ENCODE results near the gene ZBTB26.
A peak's percentile ranks its signal among the peaks of the same experiment; 100 is the strongest.

ZBTB26 gene, protein sequence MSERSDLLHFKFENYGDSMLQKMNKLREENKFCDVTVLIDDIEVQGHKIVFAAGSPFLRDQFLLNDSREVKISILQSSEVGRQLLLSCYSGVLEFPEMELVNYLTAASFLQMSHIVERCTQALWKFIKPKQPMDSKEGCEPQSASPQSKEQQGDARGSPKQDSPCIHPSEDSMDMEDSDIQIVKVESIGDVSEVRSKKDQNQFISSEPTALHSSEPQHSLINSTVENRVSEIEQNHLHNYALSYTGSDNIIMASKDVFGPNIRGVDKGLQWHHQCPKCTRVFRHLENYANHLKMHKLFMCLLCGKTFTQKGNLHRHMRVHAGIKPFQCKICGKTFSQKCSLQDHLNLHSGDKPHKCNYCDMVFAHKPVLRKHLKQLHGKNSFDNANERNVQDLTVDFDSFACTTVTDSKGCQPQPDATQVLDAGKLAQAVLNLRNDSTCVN

GRCh38 chr9:122931226-122932121, at the start of gene ZBTB26:
Gene ZBTB26, minus strand, starts transcription at chr9:122931512. Its CDS starts 11,578 bp downstream, at chr9:122919934.
- DNase-seq: peak; percentile 79 to 97 (median 94)

- no peak for DNase-seq
Measured at GRCh38 chr9:122978601-122979000, 47.3 kb upstream of the ZBTB26 start.

DNA sequence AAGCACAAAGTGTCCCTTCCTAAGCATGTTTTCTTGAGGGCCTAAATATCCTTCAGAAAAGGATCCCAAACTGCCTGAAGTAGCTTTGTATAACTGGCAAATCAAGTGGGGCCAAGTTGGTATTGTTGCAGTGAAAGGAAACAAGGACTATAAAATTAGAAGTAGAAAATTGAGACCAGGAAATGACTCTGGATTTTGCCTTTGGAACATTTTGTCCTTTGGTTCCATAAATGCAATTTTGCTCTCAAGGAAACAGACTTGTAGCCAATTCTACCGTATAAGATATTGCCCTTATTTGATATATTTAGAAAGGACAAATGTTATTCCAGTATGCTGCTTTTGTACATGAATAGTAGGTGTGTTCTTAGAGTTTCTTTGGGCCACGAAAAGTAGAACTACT, 43.9 kb upstream of the ZBTB26 start:
- no peak for DNase-seq

- no peak for DNase-seq
Measured at GRCh38 chr9:122961139-122961538, 29.8 kb upstream of the ZBTB26 start.

DNA sequence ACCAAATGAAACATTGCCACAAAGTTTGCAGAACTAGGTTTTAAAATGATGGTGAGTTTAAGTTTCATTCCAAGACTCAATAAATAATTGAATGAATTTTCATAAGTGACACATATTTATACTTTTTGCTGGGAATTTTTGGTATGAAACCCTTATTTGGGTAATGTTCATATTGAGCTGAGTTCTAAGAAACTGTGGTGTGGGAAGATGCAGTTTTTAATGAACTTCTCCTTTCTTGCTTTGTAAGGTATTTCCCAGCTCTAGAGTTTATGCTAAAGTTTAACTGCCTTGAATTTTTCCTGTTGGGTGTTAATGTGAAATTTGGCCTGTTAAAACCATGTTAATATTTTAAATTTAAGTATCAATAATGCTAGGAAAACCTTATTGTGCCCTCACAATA, 24.6 kb upstream of the ZBTB26 start:
- DNase-seq: no peak

DNA sequence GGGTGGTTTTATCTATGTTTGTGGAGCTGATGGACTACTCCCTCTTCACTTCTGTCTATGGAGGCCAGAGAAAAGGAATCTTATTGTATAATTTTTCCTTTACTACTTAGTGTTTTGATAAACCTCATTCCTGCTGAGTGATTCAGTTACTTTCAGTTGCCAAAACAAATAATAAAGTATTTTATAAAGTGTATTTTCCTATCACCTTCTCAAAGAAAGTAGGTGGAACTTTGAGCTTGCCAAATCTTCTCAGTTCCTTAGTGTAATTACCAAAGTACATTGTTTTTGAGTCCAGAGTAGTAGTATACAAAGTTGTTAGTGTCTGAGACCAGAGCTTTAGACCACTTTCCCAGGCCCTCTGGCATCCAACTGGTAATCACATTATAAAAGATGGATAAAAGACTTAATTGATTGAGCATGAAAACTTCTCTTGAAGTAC, 23.0 kb upstream of the ZBTB26 start:
- DNase-seq: no peak

DNA sequence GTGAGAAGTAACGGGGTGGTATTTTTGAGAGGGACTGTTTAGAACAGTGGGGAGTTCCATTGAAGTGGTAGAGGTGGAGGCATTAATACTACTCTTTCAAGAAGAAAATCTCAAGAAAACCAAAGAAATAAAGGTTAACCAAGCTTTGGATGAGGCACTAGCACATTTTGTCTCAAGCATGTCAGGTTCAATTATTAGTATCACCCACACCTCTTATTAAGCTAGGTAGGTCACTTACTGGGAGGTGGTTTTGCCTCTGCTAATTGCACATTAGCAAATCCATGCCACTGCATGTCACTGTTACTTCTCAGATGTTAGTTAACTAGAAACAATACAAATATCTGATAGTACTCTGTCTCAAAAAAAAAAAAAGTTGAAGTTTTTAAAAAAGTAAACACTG, 19.7 kb upstream of the ZBTB26 start:
- DNase-seq: no peak

DNA sequence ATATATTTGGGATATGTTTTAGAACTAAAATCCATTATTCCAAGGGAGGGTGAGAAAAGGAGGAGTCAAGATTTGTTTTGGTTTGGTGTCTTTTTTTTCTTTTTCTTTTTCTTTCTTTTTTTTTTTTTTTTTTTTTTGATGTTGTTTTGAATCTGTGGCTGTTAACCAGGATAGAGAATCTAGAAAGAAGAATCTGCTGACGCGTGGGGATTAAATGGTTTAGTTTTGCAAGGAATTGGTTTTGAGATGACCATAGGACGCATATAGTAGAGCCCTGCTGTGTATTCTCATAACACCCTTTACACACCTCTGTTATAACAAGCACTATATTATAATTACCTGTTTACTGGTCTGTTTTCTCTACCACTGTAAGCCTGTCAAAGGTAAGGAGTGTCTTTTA, 19.0 kb upstream of the ZBTB26 start:
- DNase-seq: no peak

GRCh38 chr9:122949696-122950095, 18.4 kb upstream of the ZBTB26 start:
- DNase-seq: no peak

GRCh38 chr9:122948313-122948712, 17.0 kb upstream of the ZBTB26 start:
- no peak for DNase-seq

DNA sequence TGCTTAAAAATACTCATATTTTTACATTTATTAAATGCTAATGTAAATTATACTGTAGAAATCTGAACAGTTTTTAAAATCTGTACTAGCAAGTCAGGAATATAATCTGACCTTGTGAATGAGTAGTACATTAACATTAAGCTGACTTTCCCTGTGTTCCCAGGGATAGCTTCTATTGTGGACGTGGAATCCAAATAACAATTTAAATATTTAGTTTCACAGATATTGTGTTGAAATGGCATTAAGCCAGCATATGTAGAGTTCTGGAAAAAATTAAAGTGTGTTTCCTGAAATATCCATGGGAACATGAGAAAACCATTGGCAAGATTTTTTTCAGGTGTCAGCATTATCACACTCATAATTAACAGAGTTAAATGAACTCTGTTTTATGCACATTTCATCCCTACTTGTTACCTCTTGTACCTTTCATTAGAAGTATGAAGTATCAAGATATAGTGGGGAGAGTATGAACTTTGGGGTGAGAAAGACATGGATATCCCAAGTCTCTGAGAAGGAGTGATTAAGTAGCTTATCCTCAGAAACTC, 15.2 kb upstream of the ZBTB26 start:
- no peak for DNase-seq

DNA sequence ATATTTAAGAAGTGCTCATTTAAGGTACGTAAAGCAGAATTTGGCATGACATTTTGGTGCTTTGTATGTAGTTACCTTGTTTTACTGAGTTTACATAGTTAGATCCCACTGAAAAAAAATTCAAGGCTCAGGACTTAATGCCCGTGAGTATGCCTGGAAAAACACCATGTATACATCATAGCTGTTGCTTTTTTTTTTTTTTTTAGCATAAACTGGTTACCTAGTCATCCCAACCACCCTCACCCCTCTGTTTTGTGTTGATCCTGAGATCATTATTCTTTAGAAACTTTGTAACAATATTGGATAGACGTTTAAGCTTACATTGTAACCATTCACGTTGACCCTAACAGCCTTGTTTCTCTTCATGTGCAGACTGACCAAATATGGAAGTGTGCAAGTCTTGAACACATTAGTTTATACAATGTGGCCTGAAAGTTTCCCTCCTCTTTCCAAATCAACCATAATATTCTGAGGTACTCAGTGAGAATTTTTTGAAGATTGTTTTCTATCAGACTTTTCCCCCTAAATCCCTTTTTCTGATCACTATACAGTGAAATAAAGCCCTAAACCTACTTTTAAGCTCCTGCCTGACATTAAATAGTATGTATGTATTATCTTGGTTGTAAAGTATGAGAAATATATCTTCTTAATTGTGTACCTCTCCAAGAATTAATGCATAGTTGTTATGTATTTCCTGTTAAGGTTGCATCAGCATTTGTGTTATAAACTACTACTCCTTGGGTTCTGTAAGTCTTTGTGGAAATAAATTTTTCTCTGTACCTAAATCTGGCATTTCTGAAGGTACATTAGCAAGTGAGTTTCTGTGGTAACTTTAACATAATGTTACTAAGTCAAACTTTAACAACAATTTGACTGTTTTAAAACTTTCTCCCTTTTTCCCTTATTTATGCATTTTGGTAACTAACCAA, 13.9 kb upstream of the ZBTB26 start:
- no peak for DNase-seq

DNA sequence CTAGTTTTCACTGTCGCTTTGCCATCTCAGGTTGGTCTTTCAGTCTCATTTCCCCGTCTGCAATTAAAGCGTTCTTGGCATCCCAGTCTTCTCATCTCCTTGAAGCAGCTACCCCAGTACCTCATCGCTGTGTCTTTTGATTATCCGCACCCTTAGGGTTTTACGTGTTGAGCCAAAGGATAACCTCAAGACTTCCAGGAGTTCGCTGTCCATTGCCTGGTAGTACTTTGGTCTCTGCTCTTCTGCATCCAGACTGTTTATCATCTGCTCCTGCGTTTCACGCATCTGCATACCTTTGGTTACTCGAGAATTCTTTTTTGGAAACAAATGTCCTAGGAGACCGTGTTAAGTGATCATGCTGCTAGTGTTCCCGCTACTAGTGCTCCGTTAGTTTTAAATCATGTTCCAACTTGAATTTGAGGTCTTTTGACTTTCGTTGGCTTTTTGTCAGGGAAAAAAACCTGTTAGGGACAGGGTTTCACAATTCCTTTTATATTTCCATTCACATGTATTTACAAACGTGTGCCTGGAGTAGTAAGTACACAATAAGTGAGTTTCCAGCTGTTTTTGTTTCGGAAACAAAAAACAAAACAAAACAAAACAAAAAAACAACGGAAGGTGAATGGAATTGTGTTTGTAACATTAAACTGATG, 10.4 kb upstream of the ZBTB26 start:
- peak in 2 of 14 donors; percentile 36 to 45 for DNase-seq

DNA sequence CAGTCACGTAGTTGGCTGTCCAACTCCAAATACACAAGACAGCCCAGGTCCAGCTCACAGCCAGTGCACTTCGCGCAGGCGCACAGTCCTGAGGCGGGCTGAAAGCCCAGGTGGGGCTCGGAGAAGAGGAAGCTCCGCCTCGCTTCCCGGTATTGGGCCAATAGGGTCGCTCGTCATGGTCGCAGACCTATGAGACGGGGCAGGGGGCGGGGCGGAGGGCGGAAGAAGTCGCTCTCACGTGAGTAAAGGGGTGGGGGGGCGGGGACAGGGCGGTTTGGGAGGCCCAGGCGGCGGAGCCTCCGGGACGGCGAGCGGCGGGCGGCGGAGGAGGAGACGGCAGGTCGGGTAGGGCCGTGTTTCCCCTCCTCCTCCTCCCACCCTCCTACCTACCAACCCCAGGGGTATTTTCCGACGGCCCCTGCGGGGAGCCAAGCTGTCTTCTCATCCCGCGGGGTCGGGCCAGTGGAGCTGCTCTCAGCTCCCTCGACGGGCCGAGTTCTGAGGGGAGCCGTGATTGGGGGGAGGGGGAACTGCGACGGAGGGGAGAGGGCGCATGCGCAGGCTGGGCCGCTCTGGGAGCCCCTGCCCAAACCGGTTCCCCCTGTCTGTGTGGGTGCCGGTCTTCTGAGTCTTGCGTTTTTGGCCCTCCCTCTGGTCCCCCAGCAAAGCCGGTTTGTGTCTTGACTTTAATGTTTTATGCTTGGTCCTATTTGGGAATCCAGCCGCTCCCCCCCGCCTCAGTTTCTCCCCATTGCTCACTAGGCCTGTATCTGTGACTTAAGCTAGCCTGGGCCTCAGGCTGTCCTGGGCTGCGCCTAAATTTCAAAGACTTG, 9.7 kb upstream of the ZBTB26 start, which contains the start of gene RABGAP1:
Gene RABGAP1 (plus strand): TSS at position 272 of the 833 bp plus-strand sequence. CDS start 16,040 bp downstream, outside the sequence.
- peak; percentile 80 to 98 (median 96) for DNase-seq

GRCh38 chr9:122940454-122940748, 9.1 kb upstream of the ZBTB26 start:
- no peak for DNase-seq

- no peak for DNase-seq
Measured at GRCh38 chr9:122939601-122940000, 8.3 kb upstream of the ZBTB26 start.

GRCh38 chr9:122936883-122937282, 5.6 kb upstream of the ZBTB26 start:
- no peak for DNase-seq

GRCh38 chr9:122936464-122936863, 5.2 kb upstream of the ZBTB26 start:
- no peak for DNase-seq

GRCh38 chr9:122930541-122931225, 629 bp downstream of the ZBTB26 start:
- DNase-seq: peak in 1 of 14 donors; percentile 29
